GM13976 (cell line): ENCODE results near the gene C2CD4B.

ENCODE experiments used
- DNase-seq: peaks from one replicate; pipeline ENCODE4 v3.0.0; 2012; ENCODE audit warnings: low spot score
- in situ Hi-C: fragments of 300-500 bp; cut with MboI; formaldehyde crosslinking; loops from one replicate; pipeline ENCODE4 v1.12.0; 2022; ENCODE audit warnings: low sequenced_read_pairs, mixed read lengths, inconsistent platforms; ENCODE audit not compliant: unreplicated experiment
- TF ChIP-seq, protein P1 (sequence below): IDR thresholded peaks from 2 replicates; pipeline ENCODE4 v1.5.1; 2012; ENCODE audit warnings: borderline replicate concordance, mild to moderate bottlenecking; ENCODE audit not compliant: insufficient read depth; ENCODE audit errors: extremely low read depth, missing control alignments, control extremely low read depth

Gene C2CD4B

DNA sequence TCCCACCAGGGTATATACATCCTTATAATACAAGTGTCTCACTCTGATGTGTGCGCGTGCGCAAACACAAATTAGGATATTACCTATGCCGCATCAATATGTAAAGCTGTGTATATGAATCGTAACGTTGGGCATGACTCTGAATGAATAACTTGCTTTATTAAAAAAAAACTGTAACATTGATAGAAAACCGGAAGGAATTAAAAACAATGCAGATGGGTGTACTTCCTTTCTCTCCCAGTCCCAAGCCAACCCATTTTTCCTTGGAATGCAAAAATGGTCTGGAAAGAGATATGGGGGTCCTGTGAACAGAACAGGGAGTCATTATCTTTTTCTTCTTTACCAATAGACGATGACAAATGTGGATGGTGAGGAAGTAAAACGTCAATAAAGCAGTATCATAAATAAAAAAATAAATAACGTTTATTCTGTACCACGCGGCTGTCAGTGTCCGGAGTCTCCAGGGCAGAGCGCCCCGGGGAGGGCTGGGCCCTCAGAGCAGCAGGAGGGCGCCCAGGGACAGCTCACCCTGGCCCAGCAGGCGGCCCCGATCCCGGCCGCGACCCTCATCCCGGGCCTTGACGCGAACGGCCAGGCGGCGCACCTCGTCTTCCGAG, 1.6 kb downstream of the C2CD4B start:
- in situ Hi-C loops, result no loop called here
- no peak for DNase-seq
- TF ChIP-seq, protein P1, sequence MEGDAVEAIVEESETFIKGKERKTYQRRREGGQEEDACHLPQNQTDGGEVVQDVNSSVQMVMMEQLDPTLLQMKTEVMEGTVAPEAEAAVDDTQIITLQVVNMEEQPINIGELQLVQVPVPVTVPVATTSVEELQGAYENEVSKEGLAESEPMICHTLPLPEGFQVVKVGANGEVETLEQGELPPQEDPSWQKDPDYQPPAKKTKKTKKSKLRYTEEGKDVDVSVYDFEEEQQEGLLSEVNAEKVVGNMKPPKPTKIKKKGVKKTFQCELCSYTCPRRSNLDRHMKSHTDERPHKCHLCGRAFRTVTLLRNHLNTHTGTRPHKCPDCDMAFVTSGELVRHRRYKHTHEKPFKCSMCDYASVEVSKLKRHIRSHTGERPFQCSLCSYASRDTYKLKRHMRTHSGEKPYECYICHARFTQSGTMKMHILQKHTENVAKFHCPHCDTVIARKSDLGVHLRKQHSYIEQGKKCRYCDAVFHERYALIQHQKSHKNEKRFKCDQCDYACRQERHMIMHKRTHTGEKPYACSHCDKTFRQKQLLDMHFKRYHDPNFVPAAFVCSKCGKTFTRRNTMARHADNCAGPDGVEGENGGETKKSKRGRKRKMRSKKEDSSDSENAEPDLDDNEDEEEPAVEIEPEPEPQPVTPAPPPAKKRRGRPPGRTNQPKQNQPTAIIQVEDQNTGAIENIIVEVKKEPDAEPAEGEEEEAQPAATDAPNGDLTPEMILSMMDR, result no peak

DNA sequence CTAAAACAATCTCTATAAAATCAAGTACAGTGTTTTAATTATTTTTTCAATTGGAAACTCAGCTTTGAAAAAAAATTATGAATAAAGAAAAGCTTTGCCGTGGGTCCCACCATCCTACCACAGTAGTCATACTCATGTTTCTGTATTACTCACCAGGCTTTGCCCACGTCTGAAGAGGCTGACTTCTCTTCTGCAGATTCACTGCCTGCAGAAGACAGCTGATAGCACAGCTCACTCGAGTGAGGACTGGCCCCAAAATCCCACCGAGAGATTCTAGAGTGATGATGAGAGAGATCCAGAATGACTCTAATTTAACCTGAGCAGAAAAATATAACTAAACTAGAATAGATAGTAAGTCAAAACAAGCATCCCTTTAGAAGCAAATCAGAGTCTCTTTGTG, 11.9 kb downstream of the C2CD4B start:
- in situ Hi-C loops, result no loop called here
- TF ChIP-seq, protein P1, result no peak
- DNase-seq, result no peak

DNA sequence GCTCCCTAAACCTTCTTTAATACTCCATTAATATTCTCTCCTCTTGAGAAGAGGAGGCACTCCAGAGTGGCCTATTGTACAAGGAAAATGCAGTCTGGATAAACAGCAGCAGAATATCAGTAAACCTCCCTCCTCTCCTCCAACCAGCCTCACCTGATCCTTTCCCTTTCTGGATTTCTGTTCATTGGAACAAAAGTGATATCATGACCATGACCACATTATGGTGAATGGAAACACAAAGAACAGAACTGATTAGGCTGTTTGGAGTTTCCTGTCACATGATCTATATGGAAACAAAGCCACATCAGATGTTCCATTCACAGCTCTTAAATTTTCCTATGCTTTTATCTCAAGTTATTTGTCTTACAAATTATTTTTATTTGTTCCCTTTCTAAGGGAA, 14.6 kb downstream of the C2CD4B start:
- TF ChIP-seq, protein P1, result no peak
- in situ Hi-C loops, result no loop called here
- DNase-seq, result no peak

DNA sequence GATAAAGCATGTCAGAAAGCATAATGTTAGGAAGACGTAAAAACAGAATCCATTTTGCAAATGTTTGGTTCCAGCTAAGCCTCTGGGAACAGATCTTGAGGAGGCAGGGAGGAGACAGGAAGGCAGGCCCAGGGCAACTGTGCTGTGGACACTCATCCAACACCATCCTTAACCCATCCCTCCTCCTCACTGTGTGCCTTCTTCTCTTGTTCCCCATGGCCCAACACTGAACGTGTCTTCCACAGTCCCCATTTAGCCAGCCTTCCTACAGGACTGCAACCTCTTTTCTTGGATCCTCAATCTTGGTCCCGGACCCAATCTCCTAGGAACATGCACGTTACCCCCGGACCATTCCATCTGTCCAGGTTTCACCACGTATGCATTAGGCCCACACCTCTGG, 15.4 kb downstream of the C2CD4B start:
- TF ChIP-seq, protein P1, result no peak
- in situ Hi-C loops, result no loop called here

DNA sequence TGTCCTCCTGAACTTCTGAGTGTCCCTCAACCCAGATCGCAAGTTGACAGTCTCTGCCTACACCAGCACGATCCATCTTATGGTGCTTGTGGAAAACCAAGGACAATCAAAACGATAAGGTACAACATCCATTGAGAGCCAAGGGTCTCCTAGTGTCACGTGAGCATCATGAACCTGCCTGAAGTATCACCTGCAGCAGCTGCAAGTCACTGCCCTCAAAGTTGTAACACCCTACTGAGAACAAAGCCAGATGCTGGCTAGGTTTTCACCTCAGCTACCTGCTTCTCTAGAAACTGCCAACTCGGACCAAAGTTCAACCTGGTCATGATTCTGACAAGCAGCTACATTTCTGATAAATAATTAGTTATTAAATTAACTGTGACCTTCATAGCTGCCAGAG, 17.5 kb downstream of the C2CD4B start:
- TF ChIP-seq, protein P1, result no peak
- no peak for DNase-seq
- in situ Hi-C loops, result no loop called here

More for the DNA sequence above, 15.4 kb downstream of the C2CD4B start:
- no peak for DNase-seq

DNA sequence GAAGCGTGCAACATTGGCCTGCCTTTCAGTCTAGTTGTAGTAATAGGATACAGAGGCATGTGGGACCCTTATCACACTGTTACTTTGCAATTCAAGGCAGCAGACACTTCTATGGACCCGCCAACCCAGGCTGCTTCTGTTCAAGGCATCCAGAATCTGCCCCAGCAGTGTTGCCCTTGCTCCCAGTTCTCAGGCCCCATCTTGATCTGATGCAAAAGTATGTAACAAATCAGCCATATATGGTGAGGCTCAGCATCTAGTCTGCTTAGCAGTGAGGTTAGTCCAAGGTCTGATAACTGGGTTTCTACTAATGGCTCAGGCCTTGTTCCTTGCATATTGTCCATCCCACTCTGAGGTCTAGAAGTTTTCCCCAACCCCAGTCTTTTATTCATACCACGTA, 17.9 kb downstream of the C2CD4B start:
- in situ Hi-C loops, result no loop called here
- no peak for DNase-seq

More for the DNA sequence above, 17.9 kb downstream of the C2CD4B start:
- TF ChIP-seq, protein P1, result no peak
